Neural progenitor cell (in vitro differentiated cells): ENCODE results near the gene ZMIZ1.

Source experiments
- EZH2 ChIP-seq: fragments of 200-600 bp; sonication (generic); IDR thresholded peaks from 2 replicates; pipeline ENCODE4 v1.6.1; 2017; ENCODE audit warnings: antibody characterized with exemption, mild to moderate bottlenecking, moderate library complexity
- TF ChIP-seq, protein P1 (sequence below): fragments of 200-600 bp; sonication (generic); IDR thresholded peaks from 2 replicates; pipeline ENCODE4 v1.5.1; 2017; ENCODE audit warnings: antibody characterized with exemption, mild to moderate bottlenecking

GRCh38 chr10:79189181-79189580 is 120.4 kb downstream of the ZMIZ1 start:
- TF ChIP-seq, protein P1, sequence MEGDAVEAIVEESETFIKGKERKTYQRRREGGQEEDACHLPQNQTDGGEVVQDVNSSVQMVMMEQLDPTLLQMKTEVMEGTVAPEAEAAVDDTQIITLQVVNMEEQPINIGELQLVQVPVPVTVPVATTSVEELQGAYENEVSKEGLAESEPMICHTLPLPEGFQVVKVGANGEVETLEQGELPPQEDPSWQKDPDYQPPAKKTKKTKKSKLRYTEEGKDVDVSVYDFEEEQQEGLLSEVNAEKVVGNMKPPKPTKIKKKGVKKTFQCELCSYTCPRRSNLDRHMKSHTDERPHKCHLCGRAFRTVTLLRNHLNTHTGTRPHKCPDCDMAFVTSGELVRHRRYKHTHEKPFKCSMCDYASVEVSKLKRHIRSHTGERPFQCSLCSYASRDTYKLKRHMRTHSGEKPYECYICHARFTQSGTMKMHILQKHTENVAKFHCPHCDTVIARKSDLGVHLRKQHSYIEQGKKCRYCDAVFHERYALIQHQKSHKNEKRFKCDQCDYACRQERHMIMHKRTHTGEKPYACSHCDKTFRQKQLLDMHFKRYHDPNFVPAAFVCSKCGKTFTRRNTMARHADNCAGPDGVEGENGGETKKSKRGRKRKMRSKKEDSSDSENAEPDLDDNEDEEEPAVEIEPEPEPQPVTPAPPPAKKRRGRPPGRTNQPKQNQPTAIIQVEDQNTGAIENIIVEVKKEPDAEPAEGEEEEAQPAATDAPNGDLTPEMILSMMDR: no peak
- TF ChIP-seq EZH2: no peak
